SK-N-SH (cell line): ENCODE data around the gene RAB19. TPM values are rescaled to one million over a fixed set of nuclear protein-coding genes. Genes with fewer than 3 reads are reported as not detected.

Experiments
- CTCF ChIA-PET: fragments of 300-600, 350-600 bp; formaldehyde crosslinking; extraction: SDS; loops from one replicate; lab custom pipeline; 2021; lab: Yijun Ruan, JAX
- POLR2A ChIA-PET: fragments of 350-600 bp; sonication (Branson Sonifier 250); formaldehyde crosslinking; extraction: SDS; loops from one replicate; lab custom pipeline; 2020; ENCODE audit warnings: antibody characterized with exemption, inconsistent platforms; lab: Yijun Ruan, JAX
- DNase-seq: peaks from one replicate; pipeline ENCODE4 v3.0.0; 2012
- H2AFZ ChIP-seq: fragments of 200-600 bp; sonication (generic); 2 replicates; pipeline ENCODE4 v1.8.1; 2016; ENCODE audit warnings: antibody characterized with exemption, mild to moderate bottlenecking, low read depth
- H3F3A ChIP-seq: fragments of 200-600 bp; sonication (generic); replicated peaks from 2 replicates; pipeline ENCODE3; 2016; ENCODE audit warnings: antibody characterized with exemption, mild to moderate bottlenecking; ENCODE audit not compliant: insufficient read depth
- H3K27ac ChIP-seq, 2 experiments: fragments of 200-500 bp in 1 of 2; fragments of 200-600 bp in 1 of 2; sonication (Bioruptor generic) in 1 of 2; sonication (generic), shearing (Covaris generic) in 1 of 2; 2 replicates each; pipeline versions ENCODE4 v1.5.1 to v1.6.1; 2014 to 2016; ENCODE audit warnings: low read depth in 2 of 2, inconsistent platforms in 1 of 2, low read length in 1 of 2, mild to moderate bottlenecking in 1 of 2, mixed read lengths in 1 of 2
- H3K27me3 ChIP-seq: fragments of 200-600 bp; sonication (generic), shearing (Covaris generic); 2 replicates; pipeline ENCODE4 v1.6.1; 2016; ENCODE audit warnings: mixed run types; ENCODE audit not compliant: insufficient read depth
- H3K36me3 ChIP-seq, 2 experiments: fragments of 200-500 bp in 1 of 2; fragments of 200-600 bp in 1 of 2; sonication (Bioruptor generic) in 1 of 2; sonication (generic) in 1 of 2; replicated peaks in 1 of 2; 2 replicates each; pipeline versions ENCODE3 to v1.5.1; 2014 to 2016; ENCODE audit warnings: low read length in 1 of 2, mild to moderate bottlenecking in 1 of 2; ENCODE audit not compliant: insufficient read depth in 2 of 2, control insufficient read depth in 1 of 2
- H3K4me1 ChIP-seq, 2 experiments: fragments of 200-500 bp in 1 of 2; fragments of 200-600 bp in 1 of 2; sonication (Bioruptor generic) in 1 of 2; sonication (generic), shearing (Covaris generic) in 1 of 2; 2 replicates each; pipeline versions ENCODE4 v1.5.1 to v1.6.1; 2014 to 2016; ENCODE audit warnings: low read depth in 1 of 2, low read length in 1 of 2, mixed run types in 1 of 2; ENCODE audit not compliant: insufficient read depth in 2 of 2, control insufficient read depth in 1 of 2
- H3K4me2 ChIP-seq: fragments of 200-600 bp; sonication (generic), shearing (Covaris generic); 2 replicates; pipeline ENCODE4 v1.6.1; 2017; ENCODE audit warnings: mixed run types
- H3K4me3 ChIP-seq, 2 experiments: fragments of 200-500 bp in 1 of 2; fragments of 200-600 bp in 1 of 2; sonication (Bioruptor generic) in 1 of 2; sonication (generic), shearing (Covaris generic) in 1 of 2; 2 replicates each; pipeline versions ENCODE4 v1.5.1 to v1.8.1; 2014 to 2016; ENCODE audit warnings: low read depth in 2 of 2, inconsistent platforms in 1 of 2, low read length in 1 of 2, mild to moderate bottlenecking in 1 of 2, mixed read lengths in 1 of 2, moderate library complexity in 1 of 2
- H3K79me2 ChIP-seq: fragments of 200-600 bp; sonication (generic); 2 replicates; pipeline ENCODE4 v1.8.1; 2017; ENCODE audit warnings: mild to moderate bottlenecking; ENCODE audit not compliant: insufficient read depth
- H3K9ac ChIP-seq: fragments of 200-600 bp; sonication (generic); 2 replicates; pipeline ENCODE4 v1.6.1; 2017; ENCODE audit warnings: mixed run types
- H3K9me2 ChIP-seq: fragments of 200-600 bp; sonication (generic); 2 replicates; pipeline ENCODE4 v1.6.1; 2017; ENCODE audit warnings: mixed run types
- H3K9me3 ChIP-seq: fragments of 200-600 bp; sonication (generic); 2 replicates; pipeline ENCODE4 v1.6.1; 2017; ENCODE audit warnings: mixed run types, mild to moderate bottlenecking, moderate library complexity
- H4K20me1 ChIP-seq: fragments of 200-600 bp; sonication (generic); 2 replicates; pipeline ENCODE4 v1.6.1; 2017; ENCODE audit warnings: mild to moderate bottlenecking, mixed run types; ENCODE audit not compliant: insufficient read depth
- ELF1 ChIP-seq: IDR thresholded peaks from 2 replicates; pipeline ENCODE4 v1.4.0; 2012
- EZH2phosphoT487 ChIP-seq: fragments of 200-600 bp; sonication (generic); IDR thresholded peaks from 2 replicates; pipeline ENCODE4 v1.6.1; 2017; ENCODE audit warnings: low read depth, mixed run types, mild to moderate bottlenecking, antibody characterized with exemption, moderate library complexity, borderline replicate concordance
- GATA2 ChIP-seq: sonication (generic); formaldehyde crosslinking; IDR thresholded peaks from 2 replicates; pipeline ENCODE4 v1.5.0; 2020; ENCODE audit warnings: mild to moderate bottlenecking, missing genetic modification reagents
- JUND ChIP-seq: IDR thresholded peaks from 2 replicates; pipeline ENCODE4 v1.4.0; 2012
- MEF2A ChIP-seq: IDR thresholded peaks from 2 replicates; pipeline ENCODE4 v1.4.0; 2012; ENCODE audit warnings: low read depth, borderline replicate concordance
- NRF1 ChIP-seq: IDR thresholded peaks from 2 replicates; pipeline ENCODE4 v1.6.1; 2012; ENCODE audit warnings: low read depth, mild to moderate bottlenecking, low read length
- POLR2AphosphoS5 ChIP-seq: IDR thresholded peaks from 2 replicates; pipeline ENCODE4 v1.6.1; 2012; ENCODE audit warnings: low read depth, low read length
- RXRA ChIP-seq: IDR thresholded peaks from 2 replicates; pipeline ENCODE4 v1.4.0; 2012; ENCODE audit warnings: low read depth, mild to moderate bottlenecking, borderline replicate concordance
- SIN3A ChIP-seq: IDR thresholded peaks from 2 replicates; pipeline ENCODE4 v1.6.1; 2012; ENCODE audit warnings: low read depth, mild to moderate bottlenecking, low read length, moderate library complexity, borderline replicate concordance
- TAF1 ChIP-seq: IDR thresholded peaks from 2 replicates; pipeline ENCODE4 v1.6.1; 2012; ENCODE audit warnings: low read depth, mild to moderate bottlenecking, low read length, moderate library complexity, borderline replicate concordance
- TCF12 ChIP-seq: IDR thresholded peaks from 2 replicates; pipeline ENCODE4 v1.4.0; 2012
- TEAD4 ChIP-seq: IDR thresholded peaks from 2 replicates; pipeline ENCODE4 v1.4.0; 2012; ENCODE audit warnings: mild to moderate bottlenecking, borderline replicate concordance; ENCODE audit not compliant: insufficient read depth
- USF1 ChIP-seq: IDR thresholded peaks from 2 replicates; pipeline ENCODE4 v1.4.0; 2012; ENCODE audit warnings: low read depth, borderline replicate concordance
- USF2 ChIP-seq: fragments of 150-350 bp; IDR thresholded peaks from 2 replicates; pipeline ENCODE4 v1.6.1; 2017; ENCODE audit warnings: antibody characterized with exemption, low read length, low read depth, borderline replicate concordance
- WGBS: methylation state at CpG from one replicate; pipeline ENCODE4 v1.1.6; 2017; ENCODE audit warnings: low lambda C conversion rate; 5-methylcytosine and 5-hydroxymethylcytosine counted together
- polyA plus RNA-seq, 3 experiments: library from polyadenylated mRNA; depleted of rRNA; stranded (reverse); fragments of >200 nt; gene quantifications; 2 replicates each; pipeline ENCODE4 v1.2.3, GENCODE V29; 2012
- TF ChIP-seq, protein P1 (sequence below): IDR thresholded peaks from 2 replicates; pipeline ENCODE4 v1.4.0; 2012; ENCODE audit warnings: low read depth
- TF ChIP-seq, protein P2 (sequence below): IDR thresholded peaks from 2 replicates; pipeline ENCODE4; 2012
- TF ChIP-seq, protein P3 (sequence below): fragments of 150-350 bp; IDR thresholded peaks from 2 replicates; pipeline ENCODE4 v1.6.1; 2016; ENCODE audit warnings: mild to moderate bottlenecking, low read depth, low read length

RAB19 gene
- polyA plus RNA-seq, 1 of the 3 experiments (the other 2 are of a cell fraction): not detected

GRCh38 chr7:140402178-140402835, 1.6 kb upstream of the RAB19 start:
- Histone ChIP-seq H2AFZ (no peak overlapping the region), H3K27ac (no peak overlapping the region), H3K27me3 (peaks cover 23% of the 10 kb centered on the region), H3K9me2 (no peaks in the 10 kb centered on the region), H3K9ac (no peak overlapping the region), H3K9me3 (no peaks in the 10 kb centered on the region), H3K4me2 (no peak overlapping the region), H3K4me3 (no peak overlapping the region), H3F3A (peaks cover 4% of the 10 kb centered on the region), H4K20me1 (peaks cover 1% of the 10 kb centered on the region), H3K4me1 (no peaks in the 10 kb centered on the region; a peak in 1 of 4 replicates), H3K79me2 (peaks cover 6% of the 10 kb centered on the region), H3K36me3 (no peaks in the 10 kb centered on the region)
- 54% methylated on average over 2 of the region's 2 CpGs for WGBS
- no peak for DNase-seq
- POLR2A ChIA-PET: no interaction called here
- CTCF ChIA-PET: interaction anchor here (0.6 kb wide), 1 partner anchor 21 kb away, joined by 3 read pairs; no protein-coding TSS in a partner anchor
- TF ChIP-seq, protein P1, sequence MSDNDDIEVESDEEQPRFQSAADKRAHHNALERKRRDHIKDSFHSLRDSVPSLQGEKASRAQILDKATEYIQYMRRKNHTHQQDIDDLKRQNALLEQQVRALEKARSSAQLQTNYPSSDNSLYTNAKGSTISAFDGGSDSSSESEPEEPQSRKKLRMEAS: no peak
- TF ChIP-seq TCF12: peak; percentile 33; the same call in 1 of the 2 replicates

DNA sequence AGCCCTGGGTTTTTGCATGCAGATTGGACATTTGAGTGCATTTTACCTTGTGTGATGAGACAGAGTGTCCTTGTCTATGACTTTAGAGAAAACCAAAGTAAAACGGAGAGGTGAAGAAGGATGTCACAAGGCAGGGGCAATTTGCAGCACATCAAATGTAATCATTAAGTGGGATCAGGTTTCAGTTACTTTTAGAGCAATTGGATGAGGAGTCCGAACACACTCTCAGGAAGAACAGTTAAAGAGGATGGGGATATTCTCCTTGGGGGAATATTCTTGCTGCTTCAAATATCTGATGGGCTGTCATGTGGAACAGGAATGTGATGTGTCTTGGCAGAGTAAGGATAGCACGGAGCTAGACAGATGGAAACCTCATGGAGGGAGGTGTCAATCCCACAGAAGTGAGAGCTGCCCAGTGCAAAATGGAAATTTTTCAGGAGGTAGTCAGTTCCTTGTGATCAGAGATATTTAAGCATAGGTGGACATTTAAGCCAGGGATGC, 757 bp downstream of the RAB19 start:
- Histone ChIP-seq H3K27ac (no peak overlapping the region), H3K4me2 (no peak overlapping the region), H2AFZ (no peak overlapping the region), H3K36me3 (no peaks in the 10 kb centered on the region), H3K4me1 (no peaks in the 10 kb centered on the region), H3K9me2 (no peaks in the 10 kb centered on the region), H3F3A (peaks cover 4% of the 10 kb centered on the region), H3K79me2 (no peaks in the 10 kb centered on the region), H3K9ac (no peak overlapping the region), H3K9me3 (no peaks in the 10 kb centered on the region), H3K4me3 (no peak overlapping the region), H3K27me3 (peaks cover 21% of the 10 kb centered on the region), H4K20me1 (no peaks in the 10 kb centered on the region)
- no peak for DNase-seq
- 46% methylated on average over 3 of the region's 3 CpGs for WGBS
- ChIA-PET POLR2A (no interaction called here), CTCF (interaction anchor here (1.0 kb wide), 1 partner anchor 79 kb away, joined by 3 read pairs; no protein-coding TSS in a partner anchor)
- TF ChIP-seq, protein P2, sequence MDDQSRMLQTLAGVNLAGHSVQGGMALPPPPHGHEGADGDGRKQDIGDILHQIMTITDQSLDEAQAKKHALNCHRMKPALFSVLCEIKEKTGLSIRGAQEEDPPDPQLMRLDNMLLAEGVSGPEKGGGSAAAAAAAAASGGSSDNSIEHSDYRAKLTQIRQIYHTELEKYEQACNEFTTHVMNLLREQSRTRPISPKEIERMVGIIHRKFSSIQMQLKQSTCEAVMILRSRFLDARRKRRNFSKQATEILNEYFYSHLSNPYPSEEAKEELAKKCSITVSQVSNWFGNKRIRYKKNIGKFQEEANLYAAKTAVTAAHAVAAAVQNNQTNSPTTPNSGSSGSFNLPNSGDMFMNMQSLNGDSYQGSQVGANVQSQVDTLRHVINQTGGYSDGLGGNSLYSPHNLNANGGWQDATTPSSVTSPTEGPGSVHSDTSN: no peak
- TF ChIP-seq GATA2 (CRISPR knock-in tag) (no peak), MEF2A (no peak), POLR2AphosphoS5 (no peak), SIN3A (no peak), TEAD4 (no peak), USF1 (no peak), ELF1 (no peak), NRF1 (no peak), TAF1 (no peak), JUND (no peak), USF2 (no peak), RXRA (no peak), EZH2phosphoT487 (no peak), TCF12 (no peak)
- TF ChIP-seq, protein P3, sequence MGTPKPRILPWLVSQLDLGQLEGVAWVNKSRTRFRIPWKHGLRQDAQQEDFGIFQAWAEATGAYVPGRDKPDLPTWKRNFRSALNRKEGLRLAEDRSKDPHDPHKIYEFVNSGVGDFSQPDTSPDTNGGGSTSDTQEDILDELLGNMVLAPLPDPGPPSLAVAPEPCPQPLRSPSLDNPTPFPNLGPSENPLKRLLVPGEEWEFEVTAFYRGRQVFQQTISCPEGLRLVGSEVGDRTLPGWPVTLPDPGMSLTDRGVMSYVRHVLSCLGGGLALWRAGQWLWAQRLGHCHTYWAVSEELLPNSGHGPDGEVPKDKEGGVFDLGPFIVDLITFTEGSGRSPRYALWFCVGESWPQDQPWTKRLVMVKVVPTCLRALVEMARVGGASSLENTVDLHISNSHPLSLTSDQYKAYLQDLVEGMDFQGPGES: no peak
